MM.1S (cell line): ENCODE data around the gene GDF9.

Experiments used
- DNase-seq: peaks from one replicate; pipeline ENCODE4 v3.0.0-alpha.2; 2015
- H2AFZ ChIP-seq: fragments of 300-600 bp; sonication (generic); 2 replicates; pipeline ENCODE4 v1.6.0; 2016; ENCODE audit warnings: antibody characterized with exemption, low read length
- H3F3A ChIP-seq: fragments of 300-600 bp; sonication (generic); 2 replicates; pipeline ENCODE4 v1.6.1; 2016; ENCODE audit warnings: mild to moderate bottlenecking, antibody characterized with exemption, low read length, moderate library complexity, mixed read lengths; ENCODE audit not compliant: insufficient read depth
- H3K27ac ChIP-seq: fragments of 300-600 bp; sonication (generic); 2 replicates; pipeline ENCODE4 v1.5.1; 2016; ENCODE audit warnings: mild to moderate bottlenecking, low read length
- H3K27me3 ChIP-seq: fragments of 300-600 bp; sonication (generic); replicated peaks from 2 replicates; pipeline ENCODE4 v1.6.0; 2016; ENCODE audit warnings: low read length; ENCODE audit not compliant: insufficient read depth
- H3K36me3 ChIP-seq: fragments of 300-600 bp; sonication (generic); replicated peaks from 2 replicates; pipeline ENCODE4 v1.6.1; 2016; ENCODE audit warnings: mild to moderate bottlenecking, low read length, mixed read lengths; ENCODE audit not compliant: insufficient read depth
- H3K4me1 ChIP-seq: fragments of 300-600 bp; sonication (generic); 2 replicates; pipeline ENCODE4 v1.6.1; 2016; ENCODE audit warnings: low read length, mixed read lengths
- H3K4me2 ChIP-seq: fragments of 300-600 bp; sonication (generic); 2 replicates; pipeline ENCODE4 v1.6.0; 2016; ENCODE audit warnings: low read depth, low read length
- H3K4me3 ChIP-seq: fragments of 300-600 bp; sonication (generic); 2 replicates; pipeline ENCODE4 v1.5.1; 2016; ENCODE audit warnings: low read length, mixed read lengths
- H3K79me2 ChIP-seq: fragments of 300-600 bp; sonication (generic); 2 replicates; pipeline ENCODE4 v1.6.1; 2016; ENCODE audit warnings: mixed run types, low read length, mixed read lengths
- H3K9ac ChIP-seq: fragments of 300-600 bp; sonication (generic); 2 replicates; pipeline ENCODE4 v1.6.1; 2016; ENCODE audit warnings: low read length, mixed read lengths
- H3K9me2 ChIP-seq: fragments of 300-600 bp; sonication (generic); replicated peaks from 2 replicates; pipeline ENCODE4 v1.6.1; 2016; ENCODE audit warnings: mild to moderate bottlenecking, low read length, mixed read lengths; ENCODE audit not compliant: insufficient read depth
- H3K9me3 ChIP-seq: fragments of 300-600 bp; sonication (generic); replicated peaks from 2 replicates; pipeline ENCODE4 v1.6.1; 2016; ENCODE audit warnings: mild to moderate bottlenecking, low read length, mixed read lengths; ENCODE audit not compliant: insufficient read depth
- H4K20me1 ChIP-seq: fragments of 300-600 bp; sonication (generic); 2 replicates; pipeline ENCODE4 v1.6.1; 2016; ENCODE audit warnings: mild to moderate bottlenecking, low read length, moderate library complexity, mixed read lengths; ENCODE audit not compliant: insufficient read depth
- CTCF ChIP-seq: fragments of 300-600 bp; sonication (generic); IDR thresholded peaks from 2 replicates; pipeline ENCODE4 v1.5.1; 2016; ENCODE audit warnings: antibody characterized with exemption, low read length, mixed read lengths
- EZH2 ChIP-seq: fragments of 300-600 bp; sonication (generic); optimal IDR thresholded peaks from 2 replicates; pipeline ENCODE3; 2017; ENCODE audit warnings: low read depth, mild to moderate bottlenecking, antibody characterized with exemption, low read length, mixed read lengths
- EZH2phosphoT487 ChIP-seq: fragments of 300-600 bp; sonication (generic); IDR thresholded peaks from 2 replicates; pipeline ENCODE4 v1.6.1; 2018; ENCODE audit warnings: antibody characterized with exemption, low read length

GDF9 gene

GRCh38 chr5:132825834-132826391 lies 40.4 kb downstream of the GDF9 start:
- Histone ChIP-seq H2AFZ (no peak overlapping the region), H3K79me2 (peaks cover 5% of the 10 kb centered on the region), H3K4me3 (no peak overlapping the region), H4K20me1 (no peaks in the 10 kb centered on the region), H3K9me2 (no peaks in the 10 kb centered on the region), H3K27ac (no peak overlapping the region), H3K9me3 (no peaks in the 10 kb centered on the region), H3K27me3 (no peaks in the 10 kb centered on the region), H3K36me3 (no peaks in the 10 kb centered on the region), H3F3A (no peaks in the 10 kb centered on the region), H3K4me2 (no peak overlapping the region), H3K4me1 (no peaks in the 10 kb centered on the region), H3K9ac (no peak overlapping the region)
- no peak for DNase-seq
- TF ChIP-seq CTCF (no peak), EZH2 (no peak), EZH2phosphoT487 (no peak)

GRCh38 chr5:132825033-132825833 lies 41.0 kb downstream of the GDF9 start:
- H3K4me2 ChIP-seq: no peak overlapping the region
- H3K27me3 ChIP-seq: no peaks in the 10 kb centered on the region
- no peaks in the 10 kb centered on the region for H3K9me3 ChIP-seq
- no peaks in the 10 kb centered on the region for H3K9me2 ChIP-seq
- H3K27ac ChIP-seq: no peak overlapping the region
- H2AFZ ChIP-seq: no peak overlapping the region
- DNase-seq: no peak
- H3K79me2 ChIP-seq: peaks cover 5% of the 10 kb centered on the region
- no peak overlapping the region for H3K4me3 ChIP-seq
- no peaks in the 10 kb centered on the region for H3K4me1 ChIP-seq
- H3F3A ChIP-seq: no peaks in the 10 kb centered on the region
- H3K36me3 ChIP-seq: no peaks in the 10 kb centered on the region
- TF ChIP-seq EZH2phosphoT487: no peak
- no peak overlapping the region for H3K9ac ChIP-seq
- no peaks in the 10 kb centered on the region for H4K20me1 ChIP-seq

GRCh38 chr5:132824426-132824825 lies 41.8 kb downstream of the GDF9 start:
- Histone ChIP-seq H3K9ac (no peak overlapping the region), H4K20me1 (no peaks in the 10 kb centered on the region), H3K4me1 (no peaks in the 10 kb centered on the region), H3K79me2 (peaks cover under 1% of the 10 kb centered on the region), H3K4me3 (no peak overlapping the region), H3K27me3 (no peaks in the 10 kb centered on the region), H3K9me3 (no peaks in the 10 kb centered on the region), H3K27ac (no peak overlapping the region), H3K9me2 (no peaks in the 10 kb centered on the region), H3K36me3 (no peaks in the 10 kb centered on the region), H2AFZ (no peak overlapping the region), H3F3A (no peaks in the 10 kb centered on the region), H3K4me2 (no peak overlapping the region)
- TF ChIP-seq EZH2phosphoT487: no peak
- TF ChIP-seq CTCF: no peak
- no peak for TF ChIP-seq EZH2
- DNase-seq: no peak

- Histone ChIP-seq H3F3A (no peaks in the 10 kb centered on the region), H3K27me3 (no peaks in the 10 kb centered on the region), H3K36me3 (no peaks in the 10 kb centered on the region), H3K27ac (no peak overlapping the region), H3K9me3 (no peaks in the 10 kb centered on the region), H3K4me3 (no peak overlapping the region), H3K9me2 (no peaks in the 10 kb centered on the region), H3K4me1 (no peaks in the 10 kb centered on the region), H4K20me1 (no peaks in the 10 kb centered on the region), H3K9ac (no peak overlapping the region), H2AFZ (no peak overlapping the region), H3K4me2 (no peak overlapping the region), H3K79me2 (no peaks in the 10 kb centered on the region)
- TF ChIP-seq CTCF: no peak
- TF ChIP-seq EZH2phosphoT487: no peak
- no peak for TF ChIP-seq EZH2
- no peak for DNase-seq
Measured at GRCh38 chr5:132823481-132824050, 42.7 kb downstream of the GDF9 start.
